GM04503 (cell line): Measurements from ENCODE around the gene ORMDL3.
"Not testable (repeated sequence)": the region's sequence is repeated elsewhere in the genome, so short reads cannot be mapped to it uniquely, and the experiment has no call there.

Experiments used
- DNase-seq: peaks from one replicate; pipeline ENCODE4 v3.0.0-alpha.2; 2012; ENCODE audit warnings: low read depth

ORMDL3 gene

GRCh38 chr17:39949028-39949427, 21.6 kb upstream of the ORMDL3 start:
- no peak for DNase-seq

- DNase-seq: not testable (repeated sequence)
These were observed 21.1 kb upstream of the ORMDL3 start for GRCh38 chr17:39948489-39948828.

- no peak for DNase-seq
These were observed 19.3 kb upstream of the ORMDL3 start for GRCh38 chr17:39946551-39947330.

- no peak for DNase-seq
These were observed 17.0 kb upstream of the ORMDL3 start for GRCh38 chr17:39944393-39944711.

GRCh38 chr17:39943702-39944392, 16.4 kb upstream of the ORMDL3 start:
- DNase-seq: no peak

GRCh38 chr17:39939588-39940419, 12.4 kb upstream of the ORMDL3 start:
- peak; percentile 60 for DNase-seq

GRCh38 chr17:39939106-39939505, 11.7 kb upstream of the ORMDL3 start:
- no peak for DNase-seq

GRCh38 chr17:39938140-39938869, 10.9 kb upstream of the ORMDL3 start:
- DNase-seq: no peak

GRCh38 chr17:39937447-39937846, 10.0 kb upstream of the ORMDL3 start:
- DNase-seq: no peak

- no peak for DNase-seq
These were observed 8.5 kb upstream of the ORMDL3 start for GRCh38 chr17:39935909-39936308.

- no peak for DNase-seq
These were observed 6.9 kb upstream of the ORMDL3 start for GRCh38 chr17:39934324-39934723.

- DNase-seq: no peak
These were observed 6.5 kb upstream of the ORMDL3 start for GRCh38 chr17:39933912-39934311.

GRCh38 chr17:39929646-39930407, 2.4 kb upstream of the ORMDL3 start:
- peak; percentile 77 for DNase-seq

GRCh38 chr17:39928858-39929645, 1.7 kb upstream of the ORMDL3 start:
- peak; percentile 92 for DNase-seq

- DNase-seq: no peak
These were observed 792 bp upstream of the ORMDL3 start for GRCh38 chr17:39927929-39928857.

GRCh38 chr17:39926588-39927100, 757 bp downstream of the ORMDL3 start:
- no peak for DNase-seq

GRCh38 chr17:39926135-39926587, 1.2 kb downstream of the ORMDL3 start:
- DNase-seq: no peak

- DNase-seq: no peak
These were observed 1.9 kb downstream of the ORMDL3 start for GRCh38 chr17:39925282-39926134.
